Dermis blood vessel endothelial cell (primary cell): ENCODE results near the gene N4BP2L1. TPM values are rescaled to one million over a fixed set of nuclear protein-coding genes. Genes with fewer than 3 reads are reported as not detected.

Experiments
- DNase-seq: peaks from one replicate; pipeline ENCODE4 v3.0.0; 2010
- total RNA-seq: library from RNA; depleted of rRNA; stranded (reverse); fragments of >200 nt; gene quantifications from 2 replicates; pipeline ENCODE4 v1.2.3, GENCODE V29; 2014

Gene N4BP2L1
- total RNA-seq = 6.1 and 13.8 TPM in 2 replicates

GRCh38 chr13:32427852-32428580, at the start of gene N4BP2L1:
TSS of gene N4BP2L1 (minus strand) at chr13:32428130. CDS start at chr13:32428082, 48 bp downstream.
- peak; percentile 63 for DNase-seq

- DNase-seq = no peak
Measured at GRCh38 chr13:32476892-32477291, 49.0 kb upstream of the N4BP2L1 start.

- no peak for DNase-seq
Measured at GRCh38 chr13:32476021-32476731, 48.2 kb upstream of the N4BP2L1 start.

- DNase-seq = no peak
Measured at GRCh38 chr13:32474999-32475792, 47.3 kb upstream of the N4BP2L1 start.

- no peak for DNase-seq
Measured at GRCh38 chr13:32473650-32474049, 45.7 kb upstream of the N4BP2L1 start.

- no peak for DNase-seq
Measured at GRCh38 chr13:32472194-32472621, 44.3 kb upstream of the N4BP2L1 start.

GRCh38 chr13:32471187-32471922, 43.4 kb upstream of the N4BP2L1 start:
- no peak for DNase-seq

- no peak for DNase-seq
Measured at GRCh38 chr13:32468502-32469142, 40.7 kb upstream of the N4BP2L1 start.

GRCh38 chr13:32456591-32456990, 28.7 kb upstream of the N4BP2L1 start:
- no peak for DNase-seq

GRCh38 chr13:32455594-32455903, 27.6 kb upstream of the N4BP2L1 start:
- no peak for DNase-seq

- DNase-seq = no peak
Measured at GRCh38 chr13:32454886-32455593, 27.1 kb upstream of the N4BP2L1 start.

GRCh38 chr13:32453981-32454380, 26.1 kb upstream of the N4BP2L1 start:
- peak; percentile 25 for DNase-seq

GRCh38 chr13:32448972-32449371, 21.0 kb upstream of the N4BP2L1 start:
- no peak for DNase-seq

- DNase-seq = no peak
Measured at GRCh38 chr13:32447894-32448623, 20.1 kb upstream of the N4BP2L1 start.

- DNase-seq = no peak
Measured at GRCh38 chr13:32446773-32447465, 19.0 kb upstream of the N4BP2L1 start.

GRCh38 chr13:32446220-32446619, 18.3 kb upstream of the N4BP2L1 start:
- DNase-seq = no peak

GRCh38 chr13:32445461-32445860, 17.5 kb upstream of the N4BP2L1 start:
- DNase-seq = no peak

- DNase-seq = peak; percentile 62
Measured at GRCh38 chr13:32443111-32443510, 15.2 kb upstream of the N4BP2L1 start.

- DNase-seq = no peak
Measured at GRCh38 chr13:32438871-32439270, 10.9 kb upstream of the N4BP2L1 start.

GRCh38 chr13:32432856-32433255, 4.9 kb upstream of the N4BP2L1 start:
- no peak for DNase-seq
